H1 (cell line): ENCODE measurements around the gene NKAIN2.

Source experiments
- CREB1 ChIP-seq: IDR thresholded peaks from 2 replicates; pipeline ENCODE4 v1.6.1; 2012; ENCODE audit warnings: inconsistent platforms
- CTCF ChIP-seq, 3 experiments: IDR thresholded peaks; 1 replicate in 2 of 3; 2 replicates in 1 of 3; pipeline versions ENCODE4 v1.5.1 to v1.6.1; 2011; ENCODE audit warnings: low read length in 3 of 3, mild to moderate bottlenecking in 3 of 3, inconsistent platforms in 2 of 3, low read depth in 1 of 3, moderate library complexity in 1 of 3; ENCODE audit not compliant: insufficient read depth in 1 of 3; ENCODE audit errors: control extremely low read depth in 1 of 3

GRCh38 chr6:124002377-124003081 is 198.9 kb downstream of the NKAIN2 start:
- TF ChIP-seq CTCF (IDR thresholded peaks at IDR 0.05; ENCODE audit: control extremely low read depth in 1 of 3, insufficient read depth in 1 of 3, low read depth in 1 of 3, low read length in 3 of 3) (no peak), CREB1 (no peak)
